Natural killer cell treated with Interleukin-12 subunit alpha and Interleukin-12 subunit beta and Interleukin-15 and Interleukin-18, amount 100 ng/mL, for 72 hours (primary cell): ENCODE measurements around the gene PRRG2. TPM values are rescaled to one million over a fixed set of nuclear protein-coding genes. Genes with fewer than 3 reads are reported as not detected.

Experiments
- ATAC-seq, 2 donors: fragments of 150-1000 bp; cut with Tn5 transposase in 1 of 2; sonication (Bioruptor Pico), chemical (Tn5 transposase) in 1 of 2; 2 replicates each; pipeline ENCODE4 v1.10.0; 2021
- DNase-seq: peaks from one replicate; pipeline ENCODE4 v3.0.0; 2022; ENCODE audit warnings: low spot score
- H3K27ac Mint-ChIP-seq, 2 donors: 1 replicate in 1 of 2; 2 replicates in 1 of 2; pipeline ENCODE4 v1.8.0; 2022; ENCODE audit warnings: mixed read lengths in 2 of 2, mild to moderate bottlenecking in 1 of 2, moderate library complexity in 1 of 2
- H3K27me3 Mint-ChIP-seq, 2 donors: 1 replicate in 1 of 2; 2 replicates in 1 of 2; pipeline ENCODE4 v1.8.0; 2022; ENCODE audit warnings: mixed read lengths in 2 of 2
- H3K36me3 Mint-ChIP-seq: one replicate; pipeline ENCODE4 v1.8.0; 2022; ENCODE audit warnings: mixed read lengths
- H3K4me1 Mint-ChIP-seq, 2 donors: 1 replicate in 1 of 2; 2 replicates in 1 of 2; pipeline ENCODE4 v1.8.0; 2022; ENCODE audit warnings: low read depth in 2 of 2, mixed read lengths in 2 of 2, mild to moderate bottlenecking in 1 of 2
- H3K4me3 Mint-ChIP-seq: one replicate; pipeline ENCODE4 v1.8.0; 2022; ENCODE audit warnings: mixed read lengths
- H3K9me3 Mint-ChIP-seq: 2 replicates; pipeline ENCODE4 v1.8.0; 2022; ENCODE audit warnings: mixed read lengths
- total RNA-seq, 2 donors: library from RNA; stranded (reverse); gene quantifications; one replicate each; pipeline ENCODE4 v1.2.3, GENCODE V29; 2022

The PRRG2 gene
- total RNA-seq, 2 donors from 2014 or later: 0.81 to 1.5 TPM

GRCh38 chr19:49565261-49565660, 15.9 kb upstream of the PRRG2 start:
- H3K27me3 Mint-ChIP-seq: no peaks in the 10 kb centered on the region
- H3K4me1 Mint-ChIP-seq: peaks cover 43% of the 10 kb centered on the region in 2 donors
- H3K9me3 Mint-ChIP-seq: no peaks in the 10 kb centered on the region
- H3K4me3 Mint-ChIP-seq: peak overlapping the region; percentile 68
- no peak for DNase-seq
- H3K27ac Mint-ChIP-seq: peak overlapping the region; percentile 70 to 78
- H3K36me3 Mint-ChIP-seq: no peaks in the 10 kb centered on the region
- ATAC-seq: no peak

GRCh38 chr19:49566302-49566701, 14.8 kb upstream of the PRRG2 start:
- no peak for DNase-seq
- H3K4me1 Mint-ChIP-seq: peaks cover 39 to 42% of the 10 kb centered on the region in 2 donors
- H3K4me3 Mint-ChIP-seq: no peak overlapping the region
- no peaks in the 10 kb centered on the region for H3K9me3 Mint-ChIP-seq
- no peaks in the 10 kb centered on the region for H3K36me3 Mint-ChIP-seq
- peak overlapping the region; percentile 18 to 84 for H3K27ac Mint-ChIP-seq
- no peaks in the 10 kb centered on the region for H3K27me3 Mint-ChIP-seq
- no peak for ATAC-seq

- Mint-ChIP-seq H3K27ac (peak overlapping the region; percentile 80 to 87), H3K27me3 (no peaks in the 10 kb centered on the region), H3K36me3 (no peaks in the 10 kb centered on the region), H3K4me3 (peak overlapping the region; percentile 55), H3K9me3 (no peaks in the 10 kb centered on the region), H3K4me1 (peaks cover 39 to 42% of the 10 kb centered on the region in 2 donors)
- ATAC-seq: peak; percentile 73
- DNase-seq: no peak
These were observed 13.2 kb upstream of the PRRG2 start for GRCh38 chr19:49567861-49568441.

- peak overlapping the region; percentile 53 for H3K4me3 Mint-ChIP-seq
- peak overlapping the region; percentile 46 to 81 for H3K27ac Mint-ChIP-seq
- peaks cover 27 to 32% of the 10 kb centered on the region in 2 donors for H3K4me1 Mint-ChIP-seq
- DNase-seq (no peak), ATAC-seq (peak; percentile 67 to 78)
- H3K36me3 Mint-ChIP-seq: no peaks in the 10 kb centered on the region
- H3K27me3 Mint-ChIP-seq: no peaks in the 10 kb centered on the region
- H3K9me3 Mint-ChIP-seq: no peaks in the 10 kb centered on the region
These were observed 10.8 kb upstream of the PRRG2 start for GRCh38 chr19:49570138-49570856.

GRCh38 chr19:49570997-49571676, 10.0 kb upstream of the PRRG2 start:
- ATAC-seq (no peak), DNase-seq (no peak)
- peaks cover 23 to 30% of the 10 kb centered on the region in 2 donors for H3K4me1 Mint-ChIP-seq
- no peak overlapping the region for H3K4me3 Mint-ChIP-seq
- H3K9me3 Mint-ChIP-seq: no peaks in the 10 kb centered on the region
- no peaks in the 10 kb centered on the region for H3K27me3 Mint-ChIP-seq
- H3K36me3 Mint-ChIP-seq: no peaks in the 10 kb centered on the region
- H3K27ac Mint-ChIP-seq: no peak overlapping the region

GRCh38 chr19:49573009-49573408, 8.1 kb upstream of the PRRG2 start:
- peaks cover 19 to 27% of the 10 kb centered on the region in 2 donors for H3K4me1 Mint-ChIP-seq
- H3K4me3 Mint-ChIP-seq: no peak overlapping the region
- no peaks in the 10 kb centered on the region for H3K36me3 Mint-ChIP-seq
- ATAC-seq (no peak), DNase-seq (no peak)
- no peak overlapping the region for H3K27ac Mint-ChIP-seq
- no peaks in the 10 kb centered on the region for H3K27me3 Mint-ChIP-seq
- no peaks in the 10 kb centered on the region for H3K9me3 Mint-ChIP-seq

GRCh38 chr19:49573425-49573824, 7.7 kb upstream of the PRRG2 start:
- Mint-ChIP-seq H3K27me3 (no peaks in the 10 kb centered on the region), H3K36me3 (no peaks in the 10 kb centered on the region), H3K4me1 (peaks cover 15 to 22% of the 10 kb centered on the region in 2 donors), H3K4me3 (no peak overlapping the region), H3K9me3 (no peaks in the 10 kb centered on the region), H3K27ac (no peak overlapping the region)
- ATAC-seq (no peak), DNase-seq (no peak)

- Mint-ChIP-seq H3K9me3 (no peaks in the 10 kb centered on the region), H3K27me3 (no peaks in the 10 kb centered on the region), H3K4me3 (no peak overlapping the region), H3K36me3 (no peaks in the 10 kb centered on the region), H3K4me1 (peaks cover 19 to 22% of the 10 kb centered on the region in 2 donors), H3K27ac (no peak overlapping the region)
- DNase-seq (no peak), ATAC-seq (no peak)
These were observed 6.8 kb upstream of the PRRG2 start for GRCh38 chr19:49574206-49574755.

GRCh38 chr19:49579193-49579592, 1.9 kb upstream of the PRRG2 start:
- H3K36me3 Mint-ChIP-seq: no peaks in the 10 kb centered on the region
- ATAC-seq: no peak
- peak overlapping the region; percentile 81 to 95 for H3K27ac Mint-ChIP-seq
- peak overlapping the region; percentile 92 for H3K4me3 Mint-ChIP-seq
- no peaks in the 10 kb centered on the region for H3K27me3 Mint-ChIP-seq
- H3K4me1 Mint-ChIP-seq: peaks cover 25 to 26% of the 10 kb centered on the region in 2 donors
- DNase-seq: no peak
- H3K9me3 Mint-ChIP-seq: no peaks in the 10 kb centered on the region

- peak overlapping the region; percentile 92 for H3K4me3 Mint-ChIP-seq
- no peaks in the 10 kb centered on the region for H3K36me3 Mint-ChIP-seq
- no peak for DNase-seq
- H3K27me3 Mint-ChIP-seq: no peaks in the 10 kb centered on the region
- no peak for ATAC-seq
- no peaks in the 10 kb centered on the region for H3K9me3 Mint-ChIP-seq
- peaks cover 25 to 26% of the 10 kb centered on the region in 2 donors for H3K4me1 Mint-ChIP-seq
- peak overlapping the region; percentile 81 to 95 for H3K27ac Mint-ChIP-seq
These were observed 1.2 kb upstream of the PRRG2 start for GRCh38 chr19:49579947-49580263.

- H3K4me3 Mint-ChIP-seq: peak within 1 kb of the TSS; percentile 92
- H3K36me3 Mint-ChIP-seq: no peaks in the 10 kb centered on the region
- peaks cover 25 to 26% of the 10 kb centered on the region in 2 donors for H3K4me1 Mint-ChIP-seq
- H3K27ac Mint-ChIP-seq: peak within 1 kb of the TSS; percentile 81 to 95
- no peaks in the 10 kb centered on the region for H3K27me3 Mint-ChIP-seq
- H3K9me3 Mint-ChIP-seq: no peaks in the 10 kb centered on the region
- ATAC-seq: peak; percentile 99 to 100
- DNase-seq: peak; percentile 98
These were observed 681 bp upstream of the PRRG2 start, which contains the start of gene NOSIP for GRCh38 chr19:49580264-49581006. Gene NOSIP (minus strand): TSS chr19:49580556. CDS start chr19:49560691, 19,865 bp downstream.

GRCh38 chr19:49583239-49583638, 2.1 kb downstream of the PRRG2 start:
- no peak for ATAC-seq
- Mint-ChIP-seq H3K9me3 (no peaks in the 10 kb centered on the region), H3K4me1 (peaks cover 20% of the 10 kb centered on the region in 2 donors), H3K36me3 (no peaks in the 10 kb centered on the region), H3K27ac (no peak overlapping the region), H3K4me3 (no peak overlapping the region), H3K27me3 (no peaks in the 10 kb centered on the region)
- DNase-seq: no peak

GRCh38 chr19:49585023-49585422, 3.9 kb downstream of the PRRG2 start:
- Mint-ChIP-seq H3K4me3 (no peak overlapping the region), H3K27me3 (no peaks in the 10 kb centered on the region), H3K27ac (no peak overlapping the region), H3K36me3 (no peaks in the 10 kb centered on the region), H3K9me3 (no peaks in the 10 kb centered on the region), H3K4me1 (peaks cover 13 to 14% of the 10 kb centered on the region in 2 donors)
- no peak for ATAC-seq
- no peak for DNase-seq
